Psoas muscle (tissue), 8 donors: ENCODE measurements around the gene FBXO31. TPM values are rescaled to one million over a fixed set of nuclear protein-coding genes. Genes with fewer than 3 reads are reported as not detected.

Source experiments
- ATAC-seq, 4 donors: fragments of 200-7000 bp; cut with Tn5 transposase; one replicate each; pipeline ENCODE4 v1.9.1; 2020; ENCODE audit warnings: moderate library complexity in 3 of 4, mild to moderate bottlenecking in 2 of 4
- DNase-seq, 2 donors: peaks; one replicate each; pipeline ENCODE4 v3.0.0-alpha.2; 2020
- H3K27ac ChIP-seq: fragments of 200-600 bp; one replicate; pipeline ENCODE4 v1.8.0; 2022
- H3K27me3 ChIP-seq, 3 donors: fragments of 200-600 bp in 1 of 3; one replicate each; pipeline versions ENCODE4 v1.6.1 to v1.8.0; 2013 to 2022; ENCODE audit warnings: low read length in 2 of 3, mild to moderate bottlenecking in 2 of 3, moderate library complexity in 1 of 3; ENCODE audit not compliant: insufficient read depth in 3 of 3
- H3K36me3 ChIP-seq, 2 donors: fragments of 200-600 bp in 1 of 2; one replicate each; pipeline versions ENCODE4 v1.6.1 to v1.8.0; 2013 to 2022; ENCODE audit warnings: low read depth in 1 of 2, mild to moderate bottlenecking in 1 of 2, moderate library complexity in 1 of 2; ENCODE audit not compliant: insufficient read depth in 1 of 2
- H3K4me1 ChIP-seq: fragments of 200-600 bp; one replicate; pipeline ENCODE4 v1.8.0; 2022
- H3K4me3 ChIP-seq: fragments of 200-600 bp; one replicate; pipeline ENCODE4 v1.8.0; 2022; ENCODE audit warnings: mild to moderate bottlenecking
- H3K9me3 ChIP-seq: fragments of 200-600 bp; one replicate; pipeline ENCODE4 v1.8.0; 2022
- CTCF ChIP-seq: fragments of 200-600 bp; IDR thresholded peaks from one replicate; pipeline ENCODE4 v1.8.0; 2022; ENCODE audit warnings: antibody characterized with exemption
- WGBS, 3 donors: extraction: QIAGEN DNeasy Blood & Tissue Kit; methylation state at CpG; one replicate each; pipeline versions ENCODE4 v1.1.6 to v1.1.7; 2013; 5-methylcytosine and 5-hydroxymethylcytosine counted together
- intact Hi-C, 2 donors: fragments of 100-400 bp; cut with DNase I; formaldehyde crosslinking; loops; one replicate each; pipeline versions ENCODE4 v1.11.0 to v1.14.2; 2022
- polyA plus RNA-seq, 3 donors: library from polyadenylated mRNA; stranded (reverse); fragments of 200-250 nt; gene quantifications; one replicate each; pipeline ENCODE4 v1.2.3, GENCODE V29; 2013
- total RNA-seq, 4 donors: library from RNA; stranded (reverse); fragmentation: NEBNext Ultra II Directional in 2 of 4; extraction: Animal tissue kit (Norgen Biotek cat#: 25700) in 2 of 4; gene quantifications; one replicate each; pipeline versions ENCODE4 v1.2.1 to v1.2.4, GENCODE V29; 2021 to 2023
- donor health status: healthy with polysubstance abuse.
- donor health status: DM: no; HTN: no; CAD: no; lungs with moderate emphysema.
- donor health status: Bipolar disorder and iron deficiency.
- donor health status: healthy.
- donor health status: DM: yes; HTN: yes; CAD: no.
- donor health status: DM: no; HTN: no; CAD: no.
- donor health status: DM: no; HTN: no; CAD: no.
- donor health status: DM: yes; HTN: yes; CAD: no.

FBXO31 gene
- total and polyA plus RNA-seq, 7 donors = 26.3 to 103 (median 95.3) TPM

GRCh38 chr16:87361916-87362619 is 21.5 kb downstream of the FBXO31 start:
- H3K27me3 ChIP-seq = no peaks in the 10 kb centered on the region
- H3K4me1 ChIP-seq = peaks cover 64% of the 10 kb centered on the region
- H3K27ac ChIP-seq = peak overlapping the region; percentile 77
- ATAC-seq (no peak), DNase-seq (peak in 1 of 2 donors; percentile 7)
- intact Hi-C loops = no loop called here
- H3K36me3 ChIP-seq = peaks cover 3 to 50% of the 10 kb centered on the region in 2 donors
- no peak for TF ChIP-seq CTCF
- WGBS, 3 donors = 93 to 98% (median 93%) methylated on average over 8 of the region's 8 CpGs
- no peak overlapping the region for H3K4me3 ChIP-seq
- H3K9me3 ChIP-seq = no peaks in the 10 kb centered on the region

- intact Hi-C loops = no loop called here
- ATAC-seq (no peak), DNase-seq (peak in 1 of 2 donors; percentile 32)
- no peaks in the 10 kb centered on the region for H3K9me3 ChIP-seq
- H3K4me3 ChIP-seq = no peak overlapping the region
- no peaks in the 10 kb centered on the region for H3K27me3 ChIP-seq
- H3K36me3 ChIP-seq = peaks cover 3 to 42% of the 10 kb centered on the region in 2 donors
- TF ChIP-seq CTCF = no peak
- peaks cover 64% of the 10 kb centered on the region for H3K4me1 ChIP-seq
- peak overlapping the region; percentile 77 for H3K27ac ChIP-seq
- WGBS, 3 donors = 83 to 91% (median 86%) methylated on average over 16 of the region's 16 CpGs
Measured at GRCh38 chr16:87360862-87361610, 22.5 kb downstream of the FBXO31 start.

DNA sequence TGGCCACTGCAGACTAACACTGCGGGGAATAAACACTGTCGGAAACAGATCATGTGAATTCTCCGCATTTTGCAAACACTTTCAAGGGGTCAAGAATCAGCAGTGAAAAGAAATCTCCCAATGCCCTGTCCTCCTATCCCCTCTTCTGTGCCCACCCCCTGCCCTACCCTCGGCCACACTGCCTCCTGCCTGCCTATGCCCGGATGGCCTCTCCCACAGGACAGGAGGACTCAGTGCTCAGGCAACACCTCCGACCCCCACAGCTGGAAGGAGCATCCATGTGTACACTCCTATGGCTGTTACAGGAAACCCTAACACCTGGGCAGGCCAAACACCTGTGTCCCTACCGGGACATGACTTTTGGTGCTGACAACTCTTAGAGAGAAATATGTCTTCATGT is 24.5 kb downstream of the FBXO31 start:
- no peak overlapping the region for H3K4me3 ChIP-seq
- H3K27me3 ChIP-seq = no peaks in the 10 kb centered on the region
- intact Hi-C loops = no loop called here
- H3K9me3 ChIP-seq = no peaks in the 10 kb centered on the region
- H3K36me3 ChIP-seq = peaks cover 3 to 42% of the 10 kb centered on the region in 2 donors
- H3K4me1 ChIP-seq = peaks cover 57% of the 10 kb centered on the region
- DNase-seq (peak in 1 of 2 donors; percentile 17), ATAC-seq (no peak)
- WGBS, 3 donors = 40 to 64% (median 44%) methylated on average over 7 of the region's 7 CpGs
- no peak for TF ChIP-seq CTCF
- peak overlapping the region; percentile 77 for H3K27ac ChIP-seq

- peak in 1 of 2 donors; percentile 62 for DNase-seq
- H3K27me3 ChIP-seq = no peaks in the 10 kb centered on the region
- TF ChIP-seq CTCF = no peak
- intact Hi-C loops = no loop called here
- WGBS, 3 donors = 18 to 46% (median 34%) methylated on average over 9 of the region's 9 CpGs
- H3K27ac ChIP-seq = peak overlapping the region; percentile 77
- peak; percentile 54 to 76 (median 70) for ATAC-seq
- peaks cover 53% of the 10 kb centered on the region for H3K4me1 ChIP-seq
- H3K36me3 ChIP-seq = peaks cover 3 to 46% of the 10 kb centered on the region in 2 donors
- H3K4me3 ChIP-seq = no peak overlapping the region
- no peaks in the 10 kb centered on the region for H3K9me3 ChIP-seq
Measured at GRCh38 chr16:87358696-87359095, 24.9 kb downstream of the FBXO31 start.
